Dedifferentiated amniotic fluid mesenchymal stem cell (primary cell): Measurements from ENCODE around the gene FSD1L.

ENCODE experiments used
- DNase-seq: peaks from one replicate; pipeline ENCODE4 v3.0.0-alpha.2; 2016; ENCODE audit errors: extremely low spot score

FSD1L gene

DNA sequence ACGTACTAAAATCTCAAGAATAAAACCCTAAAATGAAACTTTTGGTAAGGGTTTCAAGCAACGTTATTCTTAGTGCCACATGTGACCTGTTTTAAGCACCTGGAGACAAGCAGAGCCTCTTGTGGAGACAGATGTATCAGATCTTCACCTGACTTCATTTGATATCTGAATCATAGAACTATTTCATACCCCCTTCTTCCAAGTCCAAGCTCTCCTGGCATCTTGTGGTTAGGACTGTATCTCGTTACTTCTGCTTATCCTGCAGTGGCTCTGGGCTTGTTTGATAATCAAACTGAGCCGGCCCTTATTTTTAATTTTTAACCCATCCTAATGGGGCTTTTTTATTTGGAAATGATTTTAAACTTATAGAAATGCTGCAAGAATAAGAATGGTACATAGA, 11.1 kb upstream of the FSD1L start:
- no peak for DNase-seq

DNA sequence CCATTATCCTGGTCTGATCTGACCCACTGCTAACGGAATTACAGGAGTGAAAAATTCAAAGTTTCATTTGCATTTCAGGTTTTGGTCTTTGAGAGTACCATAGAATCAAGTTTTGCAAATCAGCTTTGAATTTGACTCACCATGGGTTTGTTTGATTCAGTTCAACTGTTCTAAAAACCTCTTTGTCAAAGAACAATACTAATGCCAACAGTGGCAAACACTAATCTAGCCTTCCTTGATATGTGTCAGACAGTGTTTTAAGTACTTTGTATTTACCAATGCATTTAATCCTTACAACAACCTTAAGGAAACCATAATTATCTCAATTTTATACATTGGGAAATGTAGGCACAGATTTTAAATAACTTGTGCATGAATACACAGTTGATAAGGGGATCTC, 10.1 kb upstream of the FSD1L start:
- DNase-seq = no peak

DNA sequence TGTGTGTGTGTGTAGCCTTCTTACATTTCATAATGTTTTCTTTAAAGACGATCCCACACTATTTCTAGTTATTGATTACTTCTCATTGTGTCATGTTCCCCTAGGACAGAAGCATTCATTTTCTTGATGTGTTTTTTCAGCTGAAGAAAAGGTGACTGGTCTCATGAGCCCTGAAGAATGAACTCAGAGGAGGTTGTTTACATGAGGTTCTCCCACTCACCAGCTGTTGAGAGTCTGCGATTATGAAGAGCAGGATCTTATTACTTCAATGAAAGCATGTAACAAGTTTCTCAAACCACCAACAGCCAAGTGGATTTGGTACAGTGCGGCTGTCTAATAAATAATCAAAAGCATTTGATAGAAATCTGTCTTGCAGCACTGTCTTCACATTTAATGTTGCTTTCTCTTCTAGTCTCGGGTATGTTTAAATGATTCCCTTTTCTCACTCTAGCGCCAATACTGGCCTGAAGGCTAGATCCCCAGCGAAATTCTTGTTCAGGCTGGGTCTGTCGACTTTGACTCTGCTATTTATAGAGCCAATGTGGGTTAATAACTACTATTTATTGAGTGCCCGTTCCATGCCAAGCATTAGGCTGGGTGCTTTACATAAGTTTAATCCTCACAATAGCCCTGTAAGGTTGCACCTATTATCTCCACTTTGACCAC, 9.6 kb upstream of the FSD1L start:
- DNase-seq = peak; percentile 62

DNA sequence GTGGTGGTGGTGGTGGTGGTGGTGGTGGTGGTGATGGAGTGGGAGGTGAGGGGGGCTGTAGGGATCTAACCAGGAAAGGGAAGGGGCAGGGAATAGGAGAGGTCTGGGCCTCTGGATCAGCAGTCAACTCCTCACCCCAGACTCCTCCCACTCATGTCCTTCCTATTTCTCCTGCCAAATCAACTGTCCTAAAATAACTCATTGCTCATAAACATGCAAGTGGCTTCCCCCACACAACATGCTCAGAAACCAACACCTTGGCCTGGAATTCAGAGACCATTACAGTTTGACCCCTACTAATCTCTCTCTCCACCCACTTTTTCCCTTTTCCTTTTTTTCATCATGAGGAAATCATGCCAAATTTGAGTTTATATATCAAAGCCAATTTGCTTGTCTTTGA, 8.4 kb upstream of the FSD1L start:
- DNase-seq = no peak

DNA sequence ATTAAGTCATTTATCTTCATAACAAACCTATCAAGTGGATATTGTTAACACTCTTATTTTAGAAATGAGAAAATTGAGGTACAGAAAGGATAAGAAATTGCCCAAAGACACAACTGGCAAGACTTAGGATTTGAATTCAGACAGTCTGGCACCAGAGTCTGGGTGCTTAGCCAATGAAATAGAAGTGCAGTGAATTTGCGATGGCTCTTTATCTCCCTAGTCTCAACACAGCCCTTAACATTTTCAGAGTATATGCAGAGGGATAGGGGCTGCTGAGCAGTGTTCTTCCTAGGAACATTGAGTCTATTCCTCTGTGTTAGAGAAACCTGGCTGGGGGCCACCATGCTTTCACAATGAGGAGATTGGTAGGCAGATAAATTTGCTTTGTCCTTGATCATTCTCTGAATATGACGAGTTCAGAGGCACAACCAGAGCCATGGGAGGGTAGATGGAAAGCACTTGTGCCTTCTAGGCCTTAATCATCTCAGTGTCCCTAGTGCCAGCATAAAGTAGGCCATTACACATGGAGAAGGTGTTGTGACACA, 6.1 kb upstream of the FSD1L start:
- DNase-seq = no peak

DNA sequence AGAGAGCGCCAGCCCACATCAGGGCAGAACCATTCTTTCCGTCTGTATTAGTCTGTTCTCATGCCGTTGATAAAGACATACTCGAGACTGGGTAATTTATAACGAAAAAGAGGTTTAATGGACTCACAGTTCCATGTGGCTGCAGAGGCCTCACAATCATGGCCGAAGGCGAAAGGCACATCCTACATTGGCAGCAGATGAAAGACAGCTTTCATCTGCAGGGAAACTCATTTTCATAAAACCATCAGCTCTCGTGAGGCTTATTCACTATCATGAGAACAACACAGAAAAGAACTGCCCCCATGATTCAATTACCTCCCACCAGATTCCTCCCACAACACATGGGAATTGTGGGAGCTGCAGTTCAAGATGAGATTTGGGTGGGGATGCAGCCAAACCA, 4.7 kb upstream of the FSD1L start:
- no peak for DNase-seq

GRCh38 chr9:105444130-105444529, 3.7 kb upstream of the FSD1L start:
- no peak for DNase-seq

DNA sequence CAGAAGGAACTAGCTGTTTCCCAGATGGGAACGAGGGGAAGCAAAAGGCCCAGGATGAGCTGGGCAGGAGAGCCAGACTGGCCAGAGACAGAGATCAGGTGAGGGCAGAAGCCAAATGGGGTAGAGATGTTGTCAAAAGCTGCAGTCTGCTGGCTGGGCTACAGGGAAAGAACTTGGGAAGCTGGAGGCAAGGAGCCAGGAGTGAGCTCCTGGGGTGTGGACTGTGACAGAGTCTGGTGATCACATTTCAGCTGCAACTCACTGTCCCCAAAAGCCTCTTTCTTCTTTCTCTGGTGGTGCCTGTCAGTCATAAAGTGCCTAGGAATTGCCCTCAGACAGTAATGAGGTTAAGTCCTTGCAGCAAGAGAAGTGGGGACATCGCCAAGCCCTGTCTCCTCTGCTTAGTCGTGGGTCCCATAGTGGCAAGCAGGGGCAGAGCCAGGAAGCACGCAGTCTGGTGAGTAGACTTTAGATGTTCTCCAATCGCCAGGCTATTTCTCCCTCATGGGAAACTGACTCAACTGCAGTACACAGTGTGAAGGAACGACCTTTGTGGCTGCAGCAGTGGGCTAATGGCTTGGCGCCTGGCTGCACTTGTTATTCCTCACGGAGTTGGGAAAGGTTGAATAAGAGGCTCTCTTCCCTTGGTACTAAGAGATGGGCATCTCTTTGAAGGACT, 2.5 kb upstream of the FSD1L start:
- no peak for DNase-seq

DNA sequence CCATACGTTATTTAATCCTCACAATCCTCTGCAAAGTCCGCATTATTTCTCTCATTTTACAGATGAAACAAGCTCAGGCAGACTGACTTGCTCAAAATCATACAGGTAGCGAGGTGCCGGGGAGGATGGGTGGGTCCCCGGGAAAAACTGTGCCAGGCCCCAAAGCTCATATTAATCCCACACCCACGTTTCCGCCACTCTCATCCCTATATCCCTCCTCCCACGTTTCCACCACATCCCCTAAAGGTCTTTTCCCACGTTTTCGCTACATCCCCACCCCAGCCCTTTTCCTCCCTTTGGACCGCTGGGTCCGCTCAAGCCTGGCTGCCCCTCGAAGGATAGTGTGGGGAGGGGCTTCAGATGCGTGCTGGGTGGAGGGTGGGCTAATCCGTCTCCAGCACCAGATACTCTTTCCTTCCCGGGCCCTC, 434 bp upstream of the FSD1L start:
- no peak for DNase-seq

DNA sequence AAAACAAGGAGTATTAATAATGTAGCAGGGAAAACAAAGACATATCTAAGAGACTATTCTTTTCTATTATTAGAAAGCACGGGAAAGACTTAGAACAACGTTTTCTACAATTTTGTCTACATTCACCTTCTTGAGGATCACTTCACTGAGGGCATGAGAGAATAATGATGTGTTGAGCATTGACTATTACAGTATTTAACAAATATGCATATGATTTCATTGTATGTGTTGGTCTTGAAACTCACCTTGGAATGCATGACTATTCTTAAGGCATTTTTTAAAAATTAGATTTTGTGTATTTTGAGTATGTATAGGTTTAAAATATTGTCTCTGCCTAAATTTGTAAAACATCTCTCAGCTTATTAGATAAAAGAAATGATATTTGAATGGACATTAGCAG, 1.2 kb downstream of the FSD1L start:
- peak; percentile 42 for DNase-seq

- DNase-seq = no peak
Measured at GRCh38 chr9:105452185-105452584, 4.4 kb downstream of the FSD1L start.

- no peak for DNase-seq
Measured at GRCh38 chr9:105455836-105456475, 8.1 kb downstream of the FSD1L start.

DNA sequence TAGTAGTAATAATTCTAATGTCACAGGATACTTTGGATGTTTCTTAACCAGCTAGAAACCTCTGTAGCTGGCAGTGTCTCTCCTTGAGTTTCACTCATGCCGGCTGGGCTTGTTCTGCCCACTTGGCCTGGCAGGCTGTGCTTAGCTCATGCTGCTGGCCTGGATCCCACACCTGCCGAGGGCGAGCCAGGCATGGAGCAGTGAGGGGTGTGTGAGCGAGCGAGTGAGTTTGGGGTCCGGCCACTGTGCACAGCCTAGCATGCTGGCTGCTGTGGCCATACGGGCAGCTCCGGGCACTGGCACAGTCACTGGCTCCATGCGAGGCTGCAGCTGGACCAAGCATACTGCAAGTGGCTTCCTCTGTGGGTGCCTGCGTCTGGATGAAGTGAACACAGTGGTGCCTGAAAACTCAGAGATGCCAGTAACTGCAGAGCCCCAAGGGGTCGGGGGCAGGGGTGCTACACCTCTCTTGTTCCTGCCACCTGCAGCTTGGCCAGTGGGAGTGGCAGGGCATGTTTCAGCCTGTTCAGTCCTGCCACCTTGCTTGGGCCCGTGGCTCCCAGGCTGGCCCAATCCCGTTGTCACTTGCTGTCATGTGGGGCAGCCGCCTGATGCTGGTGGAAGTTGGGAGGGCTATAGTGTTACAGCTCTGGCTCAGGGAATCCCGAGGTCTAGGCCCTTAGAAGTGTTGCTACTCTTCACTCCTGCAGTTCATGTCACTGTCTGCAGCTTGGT, 9.9 kb downstream of the FSD1L start:
- DNase-seq = no peak

- DNase-seq = no peak
Measured at GRCh38 chr9:105458404-105458803, 10.6 kb downstream of the FSD1L start.

DNA sequence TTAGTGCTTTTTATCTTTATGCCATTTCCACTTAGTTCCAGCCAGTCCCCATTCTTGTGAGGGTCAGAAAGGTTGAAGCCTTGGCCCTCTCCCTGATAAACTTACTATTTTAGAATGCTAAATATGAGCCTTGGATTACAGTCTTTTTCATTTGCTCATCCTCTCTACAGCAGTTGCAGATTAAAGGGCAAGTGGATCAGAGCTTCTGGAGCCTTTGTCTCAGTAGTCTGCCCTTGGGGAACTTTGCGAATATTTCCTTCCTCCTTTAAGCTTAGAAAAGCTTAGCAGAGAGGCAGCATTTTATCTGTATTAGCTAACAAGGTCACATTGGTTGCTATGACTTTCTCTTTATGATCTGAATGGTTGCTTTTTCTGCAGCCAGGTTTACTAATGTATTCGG, 11.5 kb downstream of the FSD1L start:
- no peak for DNase-seq

DNA sequence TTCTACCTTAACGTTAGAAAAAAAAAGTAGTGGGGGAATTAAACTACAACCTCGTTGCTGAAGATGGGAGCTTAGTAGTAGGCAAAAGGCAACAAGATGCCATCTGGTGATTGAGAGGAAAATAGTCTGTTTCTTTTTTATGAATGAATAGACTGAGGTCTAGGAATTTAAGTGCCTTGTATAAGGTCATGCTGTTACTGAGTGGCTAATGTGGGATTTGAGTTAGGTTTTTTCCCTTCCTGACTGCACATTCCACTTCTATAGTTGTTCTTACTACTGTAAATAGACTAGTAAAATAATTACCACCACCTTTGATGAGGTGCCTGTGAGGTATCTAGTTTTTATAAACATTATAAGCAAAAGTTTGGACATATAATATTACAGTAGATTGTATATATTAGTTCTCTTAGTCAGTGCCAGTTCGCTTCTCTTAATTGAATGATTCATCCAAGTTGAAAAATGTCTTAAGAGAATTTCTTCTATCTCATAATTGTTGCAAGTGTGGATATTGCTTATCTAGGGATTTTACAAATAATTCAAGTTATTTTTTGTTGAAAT, 19.1 kb downstream of the FSD1L start:
- DNase-seq = peak; percentile 26

DNA sequence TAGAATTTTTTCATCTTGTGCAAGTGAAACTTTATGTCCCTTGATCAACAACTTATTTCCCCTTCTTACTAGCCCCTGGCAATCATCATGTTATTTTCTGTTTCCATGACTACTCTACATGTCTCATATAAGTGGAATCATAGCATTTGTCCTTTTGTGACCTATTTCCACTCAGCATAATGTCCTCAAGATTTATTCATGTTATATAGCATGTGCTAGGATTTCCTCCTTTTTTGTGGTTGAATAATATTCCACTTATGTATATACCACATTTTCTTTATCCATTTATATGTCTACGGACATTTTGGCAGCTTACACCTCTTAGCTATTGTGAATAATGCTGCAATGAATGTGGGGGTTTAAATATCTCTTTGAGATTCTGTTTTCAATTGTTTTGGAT, 21.0 kb downstream of the FSD1L start:
- no peak for DNase-seq

DNA sequence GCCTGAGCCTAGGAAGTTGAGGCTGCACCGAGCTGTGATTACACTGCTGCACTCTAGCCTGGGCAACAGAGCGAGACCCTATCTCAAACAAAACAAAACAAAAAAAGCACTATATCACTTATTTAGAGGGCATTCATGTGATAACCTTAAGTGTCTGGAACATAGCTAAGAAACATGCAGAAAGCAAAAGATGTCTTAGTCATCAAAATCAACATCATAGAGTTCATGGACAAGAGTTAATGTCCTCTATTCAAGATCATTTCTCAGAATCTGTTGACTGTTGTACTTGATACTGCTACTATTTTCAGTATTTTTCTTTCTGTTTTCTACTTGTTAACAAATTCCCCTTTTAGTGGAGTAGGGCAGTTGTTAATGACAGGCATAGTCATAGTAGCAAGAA, 25.4 kb downstream of the FSD1L start:
- no peak for DNase-seq

GRCh38 chr9:105475302-105475701, 27.5 kb downstream of the FSD1L start:
- DNase-seq = peak; percentile 44

- DNase-seq = no peak
Measured at GRCh38 chr9:105479846-105480245, 32.0 kb downstream of the FSD1L start.

DNA sequence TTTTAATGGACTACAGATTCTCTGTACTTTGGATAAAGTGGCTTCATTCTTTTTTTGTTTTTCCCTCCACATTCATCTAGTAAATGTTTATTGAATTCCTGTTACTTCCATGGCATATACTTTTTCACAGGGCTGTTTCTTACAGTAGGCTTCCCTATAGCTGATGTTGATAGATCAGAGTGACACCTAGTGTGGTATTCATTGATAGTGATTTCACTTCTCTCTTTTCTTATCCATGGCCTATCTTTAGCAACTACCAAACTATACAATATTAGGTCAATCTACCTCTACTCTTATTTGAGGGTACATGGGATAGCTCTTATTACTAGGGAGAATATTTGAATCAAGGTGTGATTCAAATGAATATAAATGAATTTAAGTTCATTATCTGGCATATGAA, 35.8 kb downstream of the FSD1L start:
- no peak for DNase-seq

DNA sequence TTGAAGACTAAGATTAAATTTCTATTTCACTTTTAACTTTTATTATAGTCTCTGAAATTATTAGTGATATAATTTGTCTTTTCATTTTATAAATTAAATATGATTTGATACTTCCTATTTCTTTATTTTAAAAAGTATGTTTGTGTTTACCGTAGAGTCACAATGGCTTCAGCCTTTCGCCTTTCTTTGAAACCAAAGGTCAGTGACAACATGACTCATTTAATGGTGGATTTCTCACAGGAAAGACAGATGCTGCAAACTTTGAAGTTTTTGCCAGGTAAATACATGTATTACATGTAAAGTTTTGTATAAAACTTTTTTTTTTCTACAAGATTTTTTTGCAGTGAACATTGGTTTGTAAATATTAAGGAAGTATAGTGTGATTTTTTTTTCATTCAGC, 36.4 kb downstream of the FSD1L start:
- DNase-seq = no peak
